C4-2B (cell line): ENCODE results near the gene HERC2.

Source experiments
- CTCF ChIP-seq: fragments of 450-650 bp; conservative IDR thresholded peaks from 2 replicates; pipeline ENCODE4 v1.5.1; 2017; ENCODE audit warnings: mild to moderate bottlenecking
- ZFX ChIP-seq: fragments of 450-650 bp; IDR thresholded peaks from 2 replicates; pipeline ENCODE4 v1.6.1; 2017

- TF ChIP-seq CTCF (no peak), ZFX (no peak)
These were observed 69.1 kb downstream of the HERC2 start for GRCh38 chr15:28252831-28253230.
